Gastroesophageal sphincter (tissue), 3 donors: Measurements from ENCODE around the gene CLDN14.

Experiments
- POLR2AphosphoS5 ChIP-seq: sonication (generic); formaldehyde crosslinking; IDR thresholded peaks from one replicate; pipeline ENCODE4 v1.6.1; 2017; ENCODE audit warnings: antibody characterized with exemption
- TF ChIP-seq, protein P1 (sequence below), 4 experiments: fragments of 200-600 bp in 2 of 4; fragments of 450-650 bp in 2 of 4; sonication (generic) in 1 of 4; IDR thresholded peaks; one replicate each; pipeline ENCODE4 v1.5.1; 2017 to 2019; ENCODE audit warnings: antibody characterized with exemption in 4 of 4, mild to moderate bottlenecking in 2 of 4, moderate library complexity in 2 of 4

- TF ChIP-seq, protein P1, sequence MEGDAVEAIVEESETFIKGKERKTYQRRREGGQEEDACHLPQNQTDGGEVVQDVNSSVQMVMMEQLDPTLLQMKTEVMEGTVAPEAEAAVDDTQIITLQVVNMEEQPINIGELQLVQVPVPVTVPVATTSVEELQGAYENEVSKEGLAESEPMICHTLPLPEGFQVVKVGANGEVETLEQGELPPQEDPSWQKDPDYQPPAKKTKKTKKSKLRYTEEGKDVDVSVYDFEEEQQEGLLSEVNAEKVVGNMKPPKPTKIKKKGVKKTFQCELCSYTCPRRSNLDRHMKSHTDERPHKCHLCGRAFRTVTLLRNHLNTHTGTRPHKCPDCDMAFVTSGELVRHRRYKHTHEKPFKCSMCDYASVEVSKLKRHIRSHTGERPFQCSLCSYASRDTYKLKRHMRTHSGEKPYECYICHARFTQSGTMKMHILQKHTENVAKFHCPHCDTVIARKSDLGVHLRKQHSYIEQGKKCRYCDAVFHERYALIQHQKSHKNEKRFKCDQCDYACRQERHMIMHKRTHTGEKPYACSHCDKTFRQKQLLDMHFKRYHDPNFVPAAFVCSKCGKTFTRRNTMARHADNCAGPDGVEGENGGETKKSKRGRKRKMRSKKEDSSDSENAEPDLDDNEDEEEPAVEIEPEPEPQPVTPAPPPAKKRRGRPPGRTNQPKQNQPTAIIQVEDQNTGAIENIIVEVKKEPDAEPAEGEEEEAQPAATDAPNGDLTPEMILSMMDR (IDR thresholded peaks at IDR 0.05) = no peak
- no peak for TF ChIP-seq POLR2AphosphoS5
Measured at GRCh38 chr21:36423771-36424433, 56.0 kb downstream of the CLDN14 start.
